NB4 (cell line): ENCODE results near the gene SCAMP1.

Experiments used
- DNase-seq: peaks from one replicate; pipeline ENCODE4 v3.0.0; 2010; ENCODE audit warnings: low read depth
- H3K4me3 ChIP-seq: one replicate; pipeline ENCODE4 v1.5.1; 2011; ENCODE audit warnings: mild to moderate bottlenecking, low read depth, low read length, moderate library complexity
- MYC ChIP-seq: IDR thresholded peaks from 2 replicates; pipeline ENCODE4 v1.6.1; 2011; ENCODE audit warnings: low read depth, low read length
- POLR2A ChIP-seq: IDR thresholded peaks from 2 replicates; pipeline ENCODE4 v1.6.1; 2011; ENCODE audit warnings: mild to moderate bottlenecking; ENCODE audit not compliant: insufficient read length; ENCODE audit errors: extremely low read depth
- TF ChIP-seq, protein P1 (sequence below): IDR thresholded peaks from 2 replicates; pipeline ENCODE4 v1.6.1; 2011; ENCODE audit warnings: low read depth, low read length
- TF ChIP-seq, protein P2 (sequence below): IDR thresholded peaks from one replicate; pipeline ENCODE4 v1.5.1; 2012; ENCODE audit warnings: low read depth, low read length

SCAMP1 gene

DNA sequence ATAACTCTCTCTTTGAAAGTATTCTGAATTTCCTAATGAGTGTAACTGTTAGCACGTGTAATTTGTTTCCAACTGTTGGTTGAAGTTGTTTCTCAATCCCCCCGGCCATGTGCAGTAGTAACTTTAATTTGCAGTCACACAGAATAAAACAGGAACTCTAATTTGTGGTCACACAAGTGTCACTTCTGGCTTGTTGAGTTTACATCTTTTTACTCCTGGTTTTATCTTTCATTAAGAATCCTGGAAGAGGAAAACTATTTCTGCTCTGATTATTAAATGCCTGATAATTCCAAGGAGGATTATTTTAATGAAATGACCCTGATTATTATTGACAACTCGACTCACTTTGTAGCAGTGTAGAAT is 1.2 kb downstream of the SCAMP1 start:
- peak overlapping the region; percentile 98 for H3K4me3 ChIP-seq
- peak; percentile 84 for DNase-seq
- TF ChIP-seq, protein P1, sequence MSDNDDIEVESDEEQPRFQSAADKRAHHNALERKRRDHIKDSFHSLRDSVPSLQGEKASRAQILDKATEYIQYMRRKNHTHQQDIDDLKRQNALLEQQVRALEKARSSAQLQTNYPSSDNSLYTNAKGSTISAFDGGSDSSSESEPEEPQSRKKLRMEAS, result peak; percentile 99
- TF ChIP-seq MYC, result peak; percentile 99
- TF ChIP-seq POLR2A, result no peak
- TF ChIP-seq, protein P2, sequence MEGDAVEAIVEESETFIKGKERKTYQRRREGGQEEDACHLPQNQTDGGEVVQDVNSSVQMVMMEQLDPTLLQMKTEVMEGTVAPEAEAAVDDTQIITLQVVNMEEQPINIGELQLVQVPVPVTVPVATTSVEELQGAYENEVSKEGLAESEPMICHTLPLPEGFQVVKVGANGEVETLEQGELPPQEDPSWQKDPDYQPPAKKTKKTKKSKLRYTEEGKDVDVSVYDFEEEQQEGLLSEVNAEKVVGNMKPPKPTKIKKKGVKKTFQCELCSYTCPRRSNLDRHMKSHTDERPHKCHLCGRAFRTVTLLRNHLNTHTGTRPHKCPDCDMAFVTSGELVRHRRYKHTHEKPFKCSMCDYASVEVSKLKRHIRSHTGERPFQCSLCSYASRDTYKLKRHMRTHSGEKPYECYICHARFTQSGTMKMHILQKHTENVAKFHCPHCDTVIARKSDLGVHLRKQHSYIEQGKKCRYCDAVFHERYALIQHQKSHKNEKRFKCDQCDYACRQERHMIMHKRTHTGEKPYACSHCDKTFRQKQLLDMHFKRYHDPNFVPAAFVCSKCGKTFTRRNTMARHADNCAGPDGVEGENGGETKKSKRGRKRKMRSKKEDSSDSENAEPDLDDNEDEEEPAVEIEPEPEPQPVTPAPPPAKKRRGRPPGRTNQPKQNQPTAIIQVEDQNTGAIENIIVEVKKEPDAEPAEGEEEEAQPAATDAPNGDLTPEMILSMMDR, result no peak

DNA sequence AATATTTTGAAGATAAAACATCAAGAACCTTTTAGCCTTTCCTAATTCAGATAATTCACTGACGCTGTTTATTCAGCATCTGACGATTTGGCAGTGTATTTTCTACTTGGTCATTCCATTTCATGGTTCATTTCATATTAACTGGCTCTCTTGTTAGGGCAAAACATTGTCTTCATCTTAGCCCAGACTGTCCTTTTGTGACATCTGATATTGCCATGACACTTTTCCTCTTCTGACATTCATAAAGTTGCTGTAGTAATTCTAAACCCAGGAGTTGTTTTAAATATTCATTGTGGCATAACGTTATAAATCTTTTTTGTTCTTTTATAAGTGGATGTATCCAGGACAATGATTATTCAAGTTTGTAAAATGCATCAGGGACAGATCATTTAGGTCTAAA is 1.8 kb downstream of the SCAMP1 start:
- TF ChIP-seq MYC (no peak), POLR2A (no peak)
- TF ChIP-seq, protein P2, result no peak
- TF ChIP-seq, protein P1, result no peak
- DNase-seq, result no peak
- peak overlapping the region; percentile 98 for H3K4me3 ChIP-seq

DNA sequence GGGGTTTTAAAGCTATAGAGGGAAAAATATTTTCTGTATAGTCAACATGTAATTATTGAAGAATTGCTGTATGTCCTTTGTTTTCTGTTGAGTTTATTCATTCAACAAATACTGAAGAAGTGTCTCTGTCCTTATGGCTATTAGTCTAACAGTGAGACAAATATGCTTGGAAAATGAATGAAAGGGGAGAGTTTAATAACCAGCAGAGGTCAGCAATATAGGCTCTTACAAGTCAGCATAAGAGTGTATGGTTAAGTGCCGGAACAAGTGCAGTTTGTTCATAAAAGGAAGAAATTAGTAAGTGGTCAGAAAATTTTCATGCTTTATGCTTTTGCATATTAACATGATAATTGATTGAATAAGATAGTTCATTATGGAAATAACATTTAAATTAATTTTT is 3.6 kb downstream of the SCAMP1 start:
- H3K4me3 ChIP-seq, result no peak overlapping the region
- TF ChIP-seq POLR2A, result no peak
- TF ChIP-seq, protein P2, result no peak
- TF ChIP-seq MYC, result no peak
- TF ChIP-seq, protein P1, result no peak
- peak; percentile 33 for DNase-seq

DNA sequence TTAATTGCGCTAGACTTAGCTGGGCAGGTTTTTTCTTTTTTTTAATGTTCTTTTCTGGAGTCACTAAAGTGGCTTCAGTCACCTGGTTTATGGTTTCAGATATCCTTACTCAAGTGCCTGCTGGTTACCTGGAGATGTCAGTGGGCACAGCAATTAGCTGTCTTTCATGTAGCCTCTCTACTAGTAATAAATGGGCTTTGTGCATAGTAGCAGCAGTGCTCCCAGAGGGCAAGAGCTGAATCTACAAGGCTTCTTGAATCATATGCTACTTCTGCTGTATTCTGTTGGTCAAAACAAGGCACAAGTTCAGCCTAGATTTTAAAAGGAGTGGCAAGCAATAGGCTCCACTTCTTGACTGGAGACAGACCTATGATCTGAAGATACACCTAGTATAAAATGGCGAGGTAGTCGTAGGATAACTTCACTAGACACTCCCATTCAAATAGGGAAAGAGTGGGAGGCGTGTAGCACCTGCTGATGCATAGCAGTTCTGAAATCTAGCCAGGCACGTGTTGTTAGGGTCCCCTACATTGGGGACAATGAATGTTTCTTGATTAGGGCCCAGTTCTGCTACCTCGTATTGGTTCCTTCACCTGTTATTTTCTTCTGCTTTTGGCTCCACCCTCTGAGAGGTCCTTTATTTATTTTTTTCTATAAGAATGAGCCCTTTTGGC is 7.0 kb downstream of the SCAMP1 start:
- no peak overlapping the region for H3K4me3 ChIP-seq
- DNase-seq, result peak; percentile 40

DNA sequence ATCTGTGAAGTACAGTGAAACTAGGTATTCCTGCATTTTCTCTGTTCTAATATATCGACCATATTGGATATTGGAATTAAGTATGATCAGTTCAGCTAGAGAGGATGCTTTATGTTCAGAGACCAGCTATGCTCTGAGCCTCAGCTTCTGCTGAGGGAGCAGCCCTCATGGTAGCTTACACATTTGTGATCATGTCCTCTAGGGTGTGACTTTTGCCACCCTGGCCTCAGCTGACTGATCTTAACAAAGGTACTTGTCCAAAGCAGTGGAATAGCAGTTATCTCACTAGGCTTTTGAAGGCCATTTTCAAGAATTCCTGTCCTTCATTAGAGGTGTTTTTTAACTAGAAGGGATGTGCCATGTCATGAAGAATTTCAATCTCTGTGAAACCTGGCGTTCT is 9.3 kb downstream of the SCAMP1 start:
- no peak overlapping the region for H3K4me3 ChIP-seq
- no peak for DNase-seq
- TF ChIP-seq POLR2A (no peak), MYC (no peak)
- TF ChIP-seq, protein P1, result no peak
- TF ChIP-seq, protein P2, result no peak

More for the DNA sequence above, 7.0 kb downstream of the SCAMP1 start:
- TF ChIP-seq POLR2A, result no peak
- TF ChIP-seq, protein P2, result peak; percentile 17
- TF ChIP-seq, protein P1, result no peak
- no peak for TF ChIP-seq MYC
